PC-3 (cell line): Measurements from ENCODE around the gene GNAT2. TPM values are rescaled to one million over a fixed set of nuclear protein-coding genes. Genes with fewer than 3 reads are reported as not detected.

Experiments
- ATAC-seq: fragments of 200-7000 bp; cut with Tn5 transposase; 2 replicates; pipeline ENCODE4 v1.9.1; 2020; ENCODE audit warnings: mild to moderate bottlenecking, moderate library complexity
- BruUV-seq: library from RNA; stranded (reverse); fragments of 400-500 nt; replicated peaks from 2 replicates; lab custom pipeline; 2021; lab: Mats Ljungman, UMichigan
- CTCF ChIA-PET: fragments of 300-600 bp; sonication (Branson Sonifier 250); formaldehyde crosslinking; loops from one replicate; lab custom pipeline; 2022; ENCODE audit warnings: antibody characterized with exemption; lab: Charles Lee
- POLR2A ChIA-PET: fragments of 300-600 bp; sonication (Branson Sonifier 250); formaldehyde crosslinking; loops from one replicate; lab custom pipeline; 2022; ENCODE audit warnings: antibody characterized with exemption; ENCODE audit not compliant: unreplicated experiment; lab: Charles Lee
- DNase-seq: peaks from one replicate; pipeline ENCODE4 v3.0.0-alpha.2; 2015
- H2AFZ ChIP-seq: fragments of 300-600 bp; sonication (generic); 2 replicates; pipeline ENCODE4 v1.6.0; 2016; ENCODE audit warnings: antibody characterized with exemption, low read length
- H3F3A ChIP-seq: fragments of 300-600 bp; sonication (generic); one replicate; pipeline ENCODE4 v1.6.0; 2017; ENCODE audit warnings: antibody characterized with exemption, low read length, control low read depth, mild to moderate bottlenecking; ENCODE audit not compliant: unreplicated experiment
- H3K27ac ChIP-seq: fragments of 300-600 bp; sonication (generic); 2 replicates; pipeline ENCODE4 v1.5.1; 2016; ENCODE audit warnings: mild to moderate bottlenecking, low read length
- H3K27me3 ChIP-seq: fragments of 300-600 bp; sonication (generic); 2 replicates; pipeline ENCODE4 v1.6.1; 2016; ENCODE audit warnings: low read length, mixed read lengths
- H3K36me3 ChIP-seq: fragments of 300-600 bp; sonication (generic); 2 replicates; pipeline ENCODE4 v1.6.1; 2016; ENCODE audit warnings: low read depth, mixed run types, low read length, mixed read lengths
- H3K4me1 ChIP-seq: fragments of 300-600 bp; sonication (generic); 2 replicates; pipeline ENCODE4 v1.5.1; 2016; ENCODE audit warnings: low read length; ENCODE audit not compliant: insufficient read depth
- H3K4me2 ChIP-seq: fragments of 300-600 bp; sonication (generic); 2 replicates; pipeline ENCODE4 v1.6.0; 2016; ENCODE audit warnings: low read length
- H3K4me3 ChIP-seq: fragments of 300-600 bp; sonication (generic); 2 replicates; pipeline ENCODE4 v1.5.1; 2016; ENCODE audit warnings: mild to moderate bottlenecking, low read length, mixed read lengths
- H3K79me2 ChIP-seq: fragments of 300-600 bp; sonication (generic); 2 replicates; pipeline ENCODE4 v1.6.1; 2017; ENCODE audit warnings: low read length, mixed read lengths
- H3K9ac ChIP-seq: fragments of 300-600 bp; sonication (generic); 2 replicates; pipeline ENCODE4 v1.6.0; 2016; ENCODE audit warnings: mild to moderate bottlenecking, low read length
- H3K9me2 ChIP-seq: fragments of 300-600 bp; sonication (generic); replicated peaks from 2 replicates; pipeline ENCODE4 v1.6.1; 2016; ENCODE audit warnings: mixed run types, low read length, mixed read lengths
- H3K9me3 ChIP-seq: fragments of 300-600 bp; sonication (generic); 2 replicates; pipeline ENCODE4 v1.6.1; 2016; ENCODE audit warnings: low read length, mixed read lengths
- H4K20me1 ChIP-seq: fragments of 300-600 bp; sonication (generic); 2 replicates; pipeline ENCODE4 v1.6.1; 2016; ENCODE audit warnings: low read length, mixed read lengths
- CTCF ChIP-seq: fragments of 300-600 bp; sonication (generic); conservative IDR thresholded peaks from 2 replicates; pipeline ENCODE4 v1.5.1; 2017; ENCODE audit warnings: antibody characterized with exemption, low read depth, mild to moderate bottlenecking, low read length
- EZH2 ChIP-seq: fragments of 300-600 bp; sonication (generic); IDR thresholded peaks from one replicate; pipeline ENCODE4 v1.6.1; 2017; ENCODE audit warnings: antibody characterized with exemption, mild to moderate bottlenecking, low read length; ENCODE audit not compliant: unreplicated experiment
- EZH2phosphoT487 ChIP-seq: fragments of 300-600 bp; sonication (generic); IDR thresholded peaks from 2 replicates; pipeline ENCODE4 v1.6.1; 2018; ENCODE audit warnings: mild to moderate bottlenecking, antibody characterized with exemption, low read length, borderline replicate concordance
- intact Hi-C: fragments of 100-400 bp; cut with micrococcal nuclease; formaldehyde crosslinking; loops from 2 replicates; pipeline ENCODE4 v1.9.0; 2023
- total RNA-seq: library from RNA; depleted of rRNA; stranded (reverse); fragments of >200 nt; gene quantifications from 2 replicates; pipeline ENCODE4 v1.2.3, GENCODE V29; 2014

Gene GNAT2
- total RNA-seq, 1 experiment from 2014 or later, result 0.69 TPM

- Histone ChIP-seq H2AFZ (no peak overlapping the region), H3K4me1 (peaks cover 16% of the 10 kb centered on the region), H3K27me3 (no peaks in the 10 kb centered on the region), H3K79me2 (peaks cover 18% of the 10 kb centered on the region), H3K9ac (no peak overlapping the region), H3K9me2 (no peaks in the 10 kb centered on the region), H3F3A (no peaks in the 10 kb centered on the region), H3K4me3 (no peak overlapping the region), H3K4me2 (no peak overlapping the region), H4K20me1 (no peaks in the 10 kb centered on the region; the same call in 1 of the 2 replicates), H3K36me3 (no peaks in the 10 kb centered on the region), H3K27ac (no peak overlapping the region), H3K9me3 (no peaks in the 10 kb centered on the region)
- BruUV-seq, result no TSS peak
- CTCF ChIA-PET, result no interaction called here
- TF ChIP-seq CTCF (no peak), EZH2 (no peak), EZH2phosphoT487 (no peak)
- ATAC-seq (no peak), DNase-seq (no peak)
- POLR2A ChIA-PET, result interaction anchor here (0.6 kb wide), 2 partner anchors 113 to 133 kb away, joined by 3 read pairs; partner anchors contain the start of gene ATXN7L2
- intact Hi-C loops, result no loop called here
Measured at GRCh38 chr1:109616391-109616790, 3.0 kb downstream of the GNAT2 start.

DNA sequence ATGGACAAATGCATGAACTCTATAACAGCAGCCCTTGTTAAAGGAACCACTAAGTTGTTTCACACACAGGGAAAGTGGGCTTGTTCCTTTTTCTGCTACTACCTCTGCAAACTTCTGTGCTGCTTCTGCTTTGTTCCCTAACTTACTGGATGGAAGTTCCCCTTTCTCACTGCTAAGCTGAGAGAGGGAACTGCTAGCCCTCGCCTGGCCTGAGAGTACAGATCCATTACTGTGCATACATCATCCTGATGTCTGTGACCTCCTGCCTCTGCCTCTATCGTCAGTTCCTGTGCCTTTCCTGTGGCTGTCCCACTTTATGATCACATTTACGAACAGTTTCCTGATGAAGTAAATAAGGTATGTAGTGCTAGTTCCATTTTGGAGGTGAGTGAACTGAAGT, 3.5 kb downstream of the GNAT2 start:
- no TSS peak for BruUV-seq
- Histone ChIP-seq H3K27me3 (no peaks in the 10 kb centered on the region), H3K9ac (no peak overlapping the region), H3K9me2 (no peaks in the 10 kb centered on the region), H4K20me1 (no peaks in the 10 kb centered on the region), H3F3A (no peaks in the 10 kb centered on the region), H3K27ac (no peak overlapping the region), H3K4me2 (no peak overlapping the region), H3K9me3 (no peaks in the 10 kb centered on the region), H3K4me1 (peaks cover 15% of the 10 kb centered on the region), H3K4me3 (no peak overlapping the region), H2AFZ (no peak overlapping the region), H3K79me2 (peaks cover 13% of the 10 kb centered on the region), H3K36me3 (no peaks in the 10 kb centered on the region)
- ChIA-PET POLR2A (interaction anchor here (0.6 kb wide), 2 partner anchors 113 to 132 kb away, joined by 3 read pairs; partner anchors contain the start of gene ATXN7L2), CTCF (no interaction called here)
- intact Hi-C loops, result no loop called here
- DNase-seq, result no peak
- no peak for TF ChIP-seq EZH2phosphoT487
- no peak for TF ChIP-seq CTCF
- TF ChIP-seq EZH2, result no peak
- ATAC-seq, result no peak

DNA sequence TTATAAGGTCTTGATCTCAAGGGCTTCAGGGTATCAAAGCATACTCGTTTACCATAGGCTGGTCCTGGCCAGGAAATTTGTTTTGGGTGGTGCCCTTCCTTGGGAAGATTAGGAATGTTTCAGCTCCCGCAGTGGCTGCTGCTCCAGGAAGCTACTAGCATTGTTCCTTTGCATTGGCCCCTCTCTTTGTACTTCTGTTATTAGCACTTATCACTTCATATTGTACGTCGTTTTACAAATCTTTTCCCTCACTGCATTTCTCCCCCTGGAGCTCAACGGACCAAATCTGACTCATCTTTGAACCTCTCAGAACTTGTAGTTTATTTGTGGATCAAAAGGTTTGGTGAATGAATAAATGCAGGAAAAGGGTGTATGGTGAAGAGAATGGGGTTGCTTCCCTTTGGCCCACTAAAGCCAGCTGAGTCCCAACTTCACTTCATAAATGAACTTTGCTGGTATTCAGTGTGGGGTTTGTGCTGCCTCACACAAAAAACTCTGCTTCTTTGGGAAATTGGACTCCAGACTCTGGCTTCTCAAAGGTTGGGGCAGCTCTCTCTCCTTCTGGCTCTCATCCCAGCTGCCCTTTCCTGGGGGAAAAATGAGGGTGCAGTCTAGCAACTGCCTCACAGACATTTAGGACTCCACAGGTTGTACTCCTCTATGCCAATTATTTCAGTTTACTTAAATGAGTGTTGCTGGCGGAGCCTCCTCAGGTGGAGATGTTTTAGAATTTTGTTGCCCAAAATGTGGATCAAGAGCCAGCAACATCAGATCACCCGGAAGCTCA, 5.9 kb downstream of the GNAT2 start:
- Histone ChIP-seq H3K4me2 (no peak overlapping the region), H4K20me1 (no peaks in the 10 kb centered on the region), H3K4me1 (0 out of 2 replicates have a peak, but pooled peaks cover 7% of the 10 kb centered on the region), H3K4me3 (no peak overlapping the region), H3K79me2 (no peaks in the 10 kb centered on the region), H2AFZ (no peak overlapping the region), H3K9ac (no peak overlapping the region), H3K9me2 (no peaks in the 10 kb centered on the region), H3K9me3 (no peaks in the 10 kb centered on the region), H3F3A (no peaks in the 10 kb centered on the region), H3K27me3 (no peaks in the 10 kb centered on the region), H3K27ac (no peak overlapping the region), H3K36me3 (no peaks in the 10 kb centered on the region)
- ATAC-seq (no peak), DNase-seq (no peak)
- CTCF ChIA-PET, result no interaction called here
- TF ChIP-seq CTCF, result no peak
- TF ChIP-seq EZH2, result no peak
- TF ChIP-seq EZH2phosphoT487, result no peak
- POLR2A ChIA-PET, result interaction anchor here (0.6 kb wide), 1 partner anchor 58 kb away, joined by 3 read pairs; no protein-coding TSS in a partner anchor
- intact Hi-C loops, result no loop called here
- BruUV-seq, result no TSS peak
